Colonic mucosa (tissue), 4 donors: ENCODE results near the gene SYCP1. TPM values are rescaled to one million over a fixed set of nuclear protein-coding genes. Genes with fewer than 3 reads are reported as not detected.
"Not testable (repeated sequence)": the region's sequence is repeated elsewhere in the genome, so short reads cannot be mapped to it uniquely, and the experiment has no call there.

ENCODE experiments used
- DNase-seq: peaks from one replicate; pipeline ENCODE4 v3.0.0-alpha.2; 2020
- H3K27ac ChIP-seq: fragments of 200-600 bp; one replicate; pipeline ENCODE4 v1.8.0; 2021
- H3K27me3 ChIP-seq: fragments of 200-600 bp; one replicate; pipeline ENCODE4 v1.8.0; 2021
- H3K36me3 ChIP-seq: fragments of 200-600 bp; one replicate; pipeline ENCODE4 v1.8.0; 2021
- H3K4me1 ChIP-seq: fragments of 200-600 bp; one replicate; pipeline ENCODE4 v1.8.0; 2021; ENCODE audit warnings: mild to moderate bottlenecking
- H3K4me3 ChIP-seq: fragments of 200-600 bp; one replicate; pipeline ENCODE4 v1.8.0; 2021
- H3K9ac ChIP-seq, 2 donors: one replicate each; pipeline ENCODE4 v1.7.0; 2013; ENCODE audit warnings: control low read depth in 2 of 2, low read depth in 2 of 2, low read length in 2 of 2
- H3K9me3 ChIP-seq: fragments of 200-600 bp; one replicate; pipeline ENCODE4 v1.8.0; 2021
- intact Hi-C: fragments of 100-400 bp; cut with DNase I; formaldehyde crosslinking; loops from one replicate; pipeline ENCODE4 v1.14.1; 2022
- total RNA-seq, 2 donors: library from RNA; stranded (reverse); fragmentation: NEBNext Ultra II Directional in 1 of 2; extraction: Animal tissue kit (Norgen Biotek cat#: 25700) in 1 of 2; gene quantifications; one replicate each; pipeline ENCODE4 v1.2.1, GENCODE V29; 2021
- TF ChIP-seq, protein P1 (sequence below): fragments of 200-600 bp; IDR thresholded peaks from one replicate; pipeline ENCODE4 v1.8.0; 2022; ENCODE audit warnings: antibody characterized with exemption, mild to moderate bottlenecking
- donor health status: healthy.
- donor health status: DM: no; HTN: no; CAD: no.
- donor health status: DM: no; HTN: no; CAD: no.

The SYCP1 gene, protein sequence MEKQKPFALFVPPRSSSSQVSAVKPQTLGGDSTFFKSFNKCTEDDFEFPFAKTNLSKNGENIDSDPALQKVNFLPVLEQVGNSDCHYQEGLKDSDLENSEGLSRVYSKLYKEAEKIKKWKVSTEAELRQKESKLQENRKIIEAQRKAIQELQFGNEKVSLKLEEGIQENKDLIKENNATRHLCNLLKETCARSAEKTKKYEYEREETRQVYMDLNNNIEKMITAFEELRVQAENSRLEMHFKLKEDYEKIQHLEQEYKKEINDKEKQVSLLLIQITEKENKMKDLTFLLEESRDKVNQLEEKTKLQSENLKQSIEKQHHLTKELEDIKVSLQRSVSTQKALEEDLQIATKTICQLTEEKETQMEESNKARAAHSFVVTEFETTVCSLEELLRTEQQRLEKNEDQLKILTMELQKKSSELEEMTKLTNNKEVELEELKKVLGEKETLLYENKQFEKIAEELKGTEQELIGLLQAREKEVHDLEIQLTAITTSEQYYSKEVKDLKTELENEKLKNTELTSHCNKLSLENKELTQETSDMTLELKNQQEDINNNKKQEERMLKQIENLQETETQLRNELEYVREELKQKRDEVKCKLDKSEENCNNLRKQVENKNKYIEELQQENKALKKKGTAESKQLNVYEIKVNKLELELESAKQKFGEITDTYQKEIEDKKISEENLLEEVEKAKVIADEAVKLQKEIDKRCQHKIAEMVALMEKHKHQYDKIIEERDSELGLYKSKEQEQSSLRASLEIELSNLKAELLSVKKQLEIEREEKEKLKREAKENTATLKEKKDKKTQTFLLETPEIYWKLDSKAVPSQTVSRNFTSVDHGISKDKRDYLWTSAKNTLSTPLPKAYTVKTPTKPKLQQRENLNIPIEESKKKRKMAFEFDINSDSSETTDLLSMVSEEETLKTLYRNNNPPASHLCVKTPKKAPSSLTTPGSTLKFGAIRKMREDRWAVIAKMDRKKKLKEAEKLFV
- total RNA-seq: not detected

DNA sequence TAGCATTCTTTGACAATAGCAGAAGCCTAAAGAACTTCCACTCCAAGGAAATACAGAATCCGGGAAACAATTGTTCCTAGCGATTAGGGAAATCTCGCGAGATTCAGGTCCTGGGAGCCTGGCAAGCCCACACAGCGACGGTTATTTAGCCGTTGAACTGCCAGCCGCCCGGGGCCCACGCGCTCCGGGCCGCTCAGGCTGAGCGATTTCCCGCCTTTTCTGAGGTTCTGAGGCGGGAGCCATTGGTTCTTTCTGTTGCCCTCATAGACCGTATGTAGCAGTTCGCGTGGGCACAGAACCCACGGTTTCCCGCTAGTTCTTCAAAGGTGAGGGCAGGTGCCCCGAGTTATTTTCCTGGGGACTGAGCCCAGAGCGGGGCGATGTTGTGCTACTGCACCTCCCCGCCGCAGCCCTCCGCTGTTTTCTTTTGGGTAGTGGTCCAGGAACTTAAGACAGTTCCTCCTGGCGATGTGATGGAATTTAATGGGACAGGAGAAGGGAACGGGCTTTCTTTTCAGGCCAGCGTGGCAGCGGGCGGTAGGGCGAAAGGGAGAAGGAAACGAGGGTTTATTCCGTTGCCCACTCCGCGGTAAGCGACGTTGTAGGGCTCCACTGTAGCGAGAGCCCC lies at the start of gene SYCP1:
TSS of gene SYCP1 (plus strand) at position 171 of the 628 bp plus-strand sequence. CDS start 602 bp downstream, outside the sequence.
- Histone ChIP-seq H3K9me3 (no peaks in the 10 kb centered on the region), H3K27me3 (peaks cover 9% of the 10 kb centered on the region), H3K9ac (no peak within 1 kb of the TSS), H3K4me1 (no peaks in the 10 kb centered on the region), H3K4me3 (no peak within 1 kb of the TSS), H3K27ac (no peak within 1 kb of the TSS), H3K36me3 (no peaks in the 10 kb centered on the region)
- TF ChIP-seq, protein P1, sequence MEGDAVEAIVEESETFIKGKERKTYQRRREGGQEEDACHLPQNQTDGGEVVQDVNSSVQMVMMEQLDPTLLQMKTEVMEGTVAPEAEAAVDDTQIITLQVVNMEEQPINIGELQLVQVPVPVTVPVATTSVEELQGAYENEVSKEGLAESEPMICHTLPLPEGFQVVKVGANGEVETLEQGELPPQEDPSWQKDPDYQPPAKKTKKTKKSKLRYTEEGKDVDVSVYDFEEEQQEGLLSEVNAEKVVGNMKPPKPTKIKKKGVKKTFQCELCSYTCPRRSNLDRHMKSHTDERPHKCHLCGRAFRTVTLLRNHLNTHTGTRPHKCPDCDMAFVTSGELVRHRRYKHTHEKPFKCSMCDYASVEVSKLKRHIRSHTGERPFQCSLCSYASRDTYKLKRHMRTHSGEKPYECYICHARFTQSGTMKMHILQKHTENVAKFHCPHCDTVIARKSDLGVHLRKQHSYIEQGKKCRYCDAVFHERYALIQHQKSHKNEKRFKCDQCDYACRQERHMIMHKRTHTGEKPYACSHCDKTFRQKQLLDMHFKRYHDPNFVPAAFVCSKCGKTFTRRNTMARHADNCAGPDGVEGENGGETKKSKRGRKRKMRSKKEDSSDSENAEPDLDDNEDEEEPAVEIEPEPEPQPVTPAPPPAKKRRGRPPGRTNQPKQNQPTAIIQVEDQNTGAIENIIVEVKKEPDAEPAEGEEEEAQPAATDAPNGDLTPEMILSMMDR: no peak
- DNase-seq: no peak
- intact Hi-C loops: no loop called here

DNA sequence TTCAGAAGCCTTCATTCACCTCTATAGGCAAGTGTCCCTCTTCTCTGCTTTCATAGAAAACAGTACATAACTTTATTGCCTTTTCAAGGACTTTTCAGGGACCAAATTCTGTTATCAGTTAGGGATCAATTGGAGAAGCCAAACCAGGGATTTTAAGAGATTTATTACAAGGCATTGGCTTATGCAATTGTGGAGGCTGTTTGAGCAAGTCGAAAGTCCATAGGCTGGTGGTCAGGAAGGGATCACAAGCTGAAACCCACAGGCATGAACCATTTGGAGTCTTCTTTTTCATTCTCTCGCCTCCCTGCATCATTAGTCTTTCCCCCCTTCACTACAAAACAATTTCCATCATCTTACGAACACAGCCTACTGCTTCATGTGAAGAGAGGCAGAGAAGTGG lies 34.8 kb upstream of the SYCP1 start:
- H3K36me3 ChIP-seq: no peaks in the 10 kb centered on the region

DNA sequence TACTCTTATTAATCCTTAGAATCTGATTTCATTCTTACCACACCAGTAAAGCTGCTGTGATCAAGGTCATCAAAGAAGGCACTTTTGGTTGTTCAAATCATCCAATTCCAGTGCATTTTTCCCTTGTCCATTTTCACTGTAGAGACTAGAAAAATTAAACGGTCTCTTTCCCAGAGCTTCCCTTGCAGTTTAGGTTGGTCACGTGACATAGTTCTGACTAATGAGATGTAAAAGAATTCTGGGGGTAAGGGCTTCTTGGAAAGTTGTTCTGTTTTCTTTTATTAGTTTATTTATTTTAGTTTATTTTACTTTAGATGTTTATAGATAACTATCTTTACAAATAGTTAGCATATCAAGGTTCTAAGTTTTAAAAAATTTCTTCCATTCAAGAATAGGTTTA lies 34.3 kb upstream of the SYCP1 start:
- TF ChIP-seq, protein P1: no peak
- no peaks in the 10 kb centered on the region for H3K4me1 ChIP-seq
- H3K4me3 ChIP-seq: no peak overlapping the region
- no peaks in the 10 kb centered on the region for H3K27me3 ChIP-seq
- no peaks in the 10 kb centered on the region for H3K36me3 ChIP-seq
- no peak overlapping the region for H3K27ac ChIP-seq
- no peaks in the 10 kb centered on the region for H3K9me3 ChIP-seq
- intact Hi-C loops: no loop called here
- H3K9ac ChIP-seq: no peak overlapping the region
- no peak for DNase-seq

More for the DNA sequence above, 34.8 kb upstream of the SYCP1 start:
- Histone ChIP-seq H3K4me1 (no peaks in the 10 kb centered on the region), H3K9ac (no peak overlapping the region), H3K27me3 (no peaks in the 10 kb centered on the region), H3K4me3 (no peak overlapping the region), H3K27ac (no peak overlapping the region), H3K9me3 (no peaks in the 10 kb centered on the region)
- DNase-seq: no peak
- TF ChIP-seq, protein P1: no peak
- intact Hi-C loops: no loop called here

DNA sequence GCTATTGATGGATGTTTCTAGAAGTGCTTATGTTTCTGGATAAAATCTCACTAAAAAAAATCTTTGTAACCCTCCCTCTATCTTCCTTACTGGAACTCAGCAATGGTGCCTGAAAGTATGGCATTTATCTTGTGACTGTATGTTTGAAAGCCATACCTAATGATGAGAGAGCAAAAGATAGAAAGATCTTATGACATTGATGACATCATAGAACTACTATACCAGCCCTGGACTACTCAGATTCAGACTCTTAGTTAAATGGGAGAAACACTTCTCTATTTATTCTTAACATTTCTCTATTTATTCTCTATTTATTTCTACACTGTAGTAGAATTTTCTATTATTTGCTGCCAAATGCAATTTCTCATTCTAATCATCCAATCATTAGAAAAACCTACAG lies 32.7 kb upstream of the SYCP1 start:
- DNase-seq: no peak
- Histone ChIP-seq H3K4me3 (no peak overlapping the region), H3K36me3 (no peaks in the 10 kb centered on the region), H3K27ac (no peak overlapping the region), H3K4me1 (no peaks in the 10 kb centered on the region), H3K9ac (no peak overlapping the region), H3K27me3 (no peaks in the 10 kb centered on the region), H3K9me3 (no peaks in the 10 kb centered on the region)
- intact Hi-C loops: no loop called here
- TF ChIP-seq, protein P1: no peak

DNA sequence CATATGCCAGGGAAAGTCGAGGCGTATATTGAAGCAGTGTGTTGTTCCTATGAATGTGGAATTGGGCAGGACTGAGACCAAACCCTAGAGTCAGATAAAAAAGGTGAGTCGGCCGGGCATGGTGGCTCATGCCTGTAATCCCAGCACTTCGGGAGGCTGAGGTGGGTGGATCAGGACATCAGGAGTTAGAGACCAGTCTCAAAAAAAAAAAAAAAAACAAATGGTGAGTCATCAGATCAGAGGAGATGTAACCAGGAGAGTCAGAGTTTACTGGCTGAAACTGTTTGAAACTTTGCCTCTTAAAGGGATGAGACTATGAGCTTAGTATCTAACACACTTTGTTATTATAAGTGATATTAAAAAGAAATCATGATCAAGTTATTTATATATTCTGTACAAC lies 26.4 kb upstream of the SYCP1 start:
- H3K27me3 ChIP-seq: no peaks in the 10 kb centered on the region
- no peak overlapping the region for H3K27ac ChIP-seq
- no peaks in the 10 kb centered on the region for H3K9me3 ChIP-seq
- no peak overlapping the region for H3K9ac ChIP-seq
- no peaks in the 10 kb centered on the region for H3K36me3 ChIP-seq
- no peaks in the 10 kb centered on the region for H3K4me1 ChIP-seq
- intact Hi-C loops: no loop called here
- DNase-seq: no peak
- H3K4me3 ChIP-seq: no peak overlapping the region
- TF ChIP-seq, protein P1: no peak

DNA sequence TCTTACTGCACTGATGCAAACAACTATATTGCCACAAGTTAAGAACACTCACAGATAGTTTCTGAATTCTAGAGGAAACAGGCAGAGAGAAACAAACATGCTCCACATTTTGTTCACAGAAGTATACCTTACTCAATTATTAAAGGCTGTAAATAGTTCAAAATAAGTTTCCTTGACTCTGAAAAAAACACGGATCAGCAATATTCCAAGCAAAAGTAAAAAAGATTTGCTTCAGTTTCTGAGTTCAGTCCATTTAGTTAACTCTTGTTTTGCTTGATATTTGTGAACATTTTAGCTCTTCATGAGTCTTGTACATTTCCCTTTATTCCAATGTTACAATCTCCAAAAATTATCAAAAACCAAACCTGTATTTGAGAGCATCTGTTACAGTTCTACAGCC lies 24.6 kb upstream of the SYCP1 start:
- H3K36me3 ChIP-seq, H3K27me3 ChIP-seq, H3K27ac ChIP-seq, H3K4me1 ChIP-seq, intact Hi-C loops, DNase-seq, H3K4me3 ChIP-seq, H3K9ac ChIP-seq, H3K9me3 ChIP-seq: not testable (repeated sequence)
